SJSA1 (cell line): ENCODE data around the gene CACNA1E. TPM values are rescaled to one million over a fixed set of nuclear protein-coding genes. Genes with fewer than 3 reads are reported as not detected.

Experiments
- DNase-seq, 2 experiments: peaks; one replicate each; pipeline ENCODE4 v3.0.0-alpha.2; 2015 to 2020; ENCODE audit warnings: low spot score in 2 of 2, low read depth in 1 of 2
- H3K27ac ChIP-seq: fragments of 250-450 bp; sonication (Bioruptor Pico); 2 replicates; pipeline ENCODE4 v1.5.1; 2020; ENCODE audit warnings: mild to moderate bottlenecking, moderate library complexity
- H3K27me3 ChIP-seq: fragments of 250-450 bp; sonication (Bioruptor Pico); replicated peaks from 2 replicates; pipeline ENCODE4 v1.5.1; 2020; ENCODE audit warnings: mild to moderate bottlenecking, moderate library complexity
- H3K36me3 ChIP-seq: fragments of 250-450 bp; sonication (Bioruptor Pico); 2 replicates; pipeline ENCODE4 v1.5.1; 2020; ENCODE audit warnings: mild to moderate bottlenecking
- H3K4me1 ChIP-seq: fragments of 250-450 bp; sonication (Bioruptor Pico); replicated peaks from 2 replicates; pipeline ENCODE4 v1.6.1; 2021; ENCODE audit warnings: mild to moderate bottlenecking
- H3K4me3 ChIP-seq: fragments of 250-450 bp; sonication (Bioruptor Pico); 2 replicates; pipeline ENCODE4 v1.5.1; 2020; ENCODE audit warnings: mild to moderate bottlenecking
- H3K9me3 ChIP-seq: fragments of 250-450 bp; sonication (Bioruptor Pico); replicated peaks from 2 replicates; pipeline ENCODE4 v1.5.1; 2020; ENCODE audit warnings: mild to moderate bottlenecking
- total RNA-seq: library from RNA; depleted of rRNA; stranded (reverse); fragments of >200 nt; shearing (Covaris generic); gene quantifications from 2 replicates; pipeline ENCODE4 v1.2.3, GENCODE V29; 2014; rRNA removed

CACNA1E gene
- 0.03 TPM in 1 of 2 replicates, not detected in the other for total RNA-seq

- Histone ChIP-seq H3K9me3 (no peaks in the 10 kb centered on the region), H3K4me3 (no peak within 1 kb of the TSS), H3K4me1 (no peaks in the 10 kb centered on the region), H3K27ac (no peak within 1 kb of the TSS), H3K36me3 (no peaks in the 10 kb centered on the region), H3K27me3 (peaks cover 47% of the 10 kb centered on the region)
- no peak for DNase-seq
These were observed at the start of gene CACNA1E for GRCh38 chr1:181483285-181484195. Gene CACNA1E, plus strand, starts transcription at chr1:181483517. Its CDS starts 228 bp downstream, at chr1:181483745.

- Histone ChIP-seq H3K9me3 (no peaks in the 10 kb centered on the region), H3K4me1 (no peaks in the 10 kb centered on the region), H3K36me3 (no peaks in the 10 kb centered on the region), H3K27me3 (peaks cover 6% of the 10 kb centered on the region), H3K27ac (no peak overlapping the region), H3K4me3 (no peak overlapping the region)
- DNase-seq = no peak
These were observed 49.4 kb upstream of the CACNA1E start for GRCh38 chr1:181433931-181434330.

GRCh38 chr1:181438013-181438412, 45.3 kb upstream of the CACNA1E start:
- Histone ChIP-seq H3K4me1 (no peaks in the 10 kb centered on the region), H3K9me3 (no peaks in the 10 kb centered on the region), H3K27ac (no peak overlapping the region), H3K27me3 (peaks cover 6% of the 10 kb centered on the region), H3K4me3 (no peak overlapping the region), H3K36me3 (no peaks in the 10 kb centered on the region)
- no peak for DNase-seq

- H3K36me3 ChIP-seq = no peaks in the 10 kb centered on the region
These were observed 42.8 kb upstream of the CACNA1E start for GRCh38 chr1:181440510-181440909.

GRCh38 chr1:181442181-181442525, 41.2 kb upstream of the CACNA1E start:
- H3K4me1 ChIP-seq = no peaks in the 10 kb centered on the region
- no peaks in the 10 kb centered on the region for H3K36me3 ChIP-seq
- H3K27ac ChIP-seq = no peak overlapping the region
- H3K9me3 ChIP-seq = no peaks in the 10 kb centered on the region
- H3K4me3 ChIP-seq = no peak overlapping the region
- H3K27me3 ChIP-seq = no peaks in the 10 kb centered on the region
- DNase-seq = no peak

More at GRCh38 chr1:181440510-181440909, 42.8 kb upstream of the CACNA1E start:
- Histone ChIP-seq H3K27me3 (peaks cover 6% of the 10 kb centered on the region; the same call in 1 of the 2 replicates), H3K4me1 (no peaks in the 10 kb centered on the region), H3K9me3 (no peaks in the 10 kb centered on the region), H3K27ac (no peak overlapping the region), H3K4me3 (no peak overlapping the region)
- DNase-seq = no peak

- Histone ChIP-seq H3K27me3 (no peaks in the 10 kb centered on the region), H3K27ac (no peak overlapping the region), H3K9me3 (no peaks in the 10 kb centered on the region), H3K36me3 (no peaks in the 10 kb centered on the region), H3K4me3 (no peak overlapping the region), H3K4me1 (no peaks in the 10 kb centered on the region)
- no peak for DNase-seq
These were observed 40.0 kb upstream of the CACNA1E start for GRCh38 chr1:181443231-181443853.

GRCh38 chr1:181445436-181445835, 37.9 kb upstream of the CACNA1E start:
- Histone ChIP-seq H3K36me3 (no peaks in the 10 kb centered on the region), H3K27ac (no peak overlapping the region), H3K9me3 (no peaks in the 10 kb centered on the region), H3K4me1 (no peaks in the 10 kb centered on the region), H3K4me3 (no peak overlapping the region), H3K27me3 (no peaks in the 10 kb centered on the region)
- no peak for DNase-seq

- no peaks in the 10 kb centered on the region for H3K9me3 ChIP-seq
- no peaks in the 10 kb centered on the region for H3K4me1 ChIP-seq
- H3K4me3 ChIP-seq = no peak overlapping the region
- H3K27me3 ChIP-seq = no peaks in the 10 kb centered on the region
- H3K27ac ChIP-seq = no peak overlapping the region
- no peak for DNase-seq
- no peaks in the 10 kb centered on the region for H3K36me3 ChIP-seq
These were observed 34.9 kb upstream of the CACNA1E start for GRCh38 chr1:181448461-181448860.

- Histone ChIP-seq H3K4me3 (no peak overlapping the region), H3K4me1 (no peaks in the 10 kb centered on the region), H3K36me3 (no peaks in the 10 kb centered on the region), H3K27ac (no peak overlapping the region), H3K27me3 (no peaks in the 10 kb centered on the region), H3K9me3 (no peaks in the 10 kb centered on the region)
- DNase-seq = no peak
These were observed 31.6 kb upstream of the CACNA1E start for GRCh38 chr1:181451661-181452230.

- H3K4me1 ChIP-seq = no peaks in the 10 kb centered on the region
- no peaks in the 10 kb centered on the region for H3K9me3 ChIP-seq
- no peaks in the 10 kb centered on the region for H3K27me3 ChIP-seq
- no peak for DNase-seq
- H3K36me3 ChIP-seq = no peaks in the 10 kb centered on the region
- no peak overlapping the region for H3K27ac ChIP-seq
- no peak overlapping the region for H3K4me3 ChIP-seq
These were observed 30.6 kb upstream of the CACNA1E start for GRCh38 chr1:181452746-181453145.

GRCh38 chr1:181453541-181454201, 29.6 kb upstream of the CACNA1E start:
- Histone ChIP-seq H3K4me3 (no peak overlapping the region), H3K27me3 (no peaks in the 10 kb centered on the region), H3K36me3 (no peaks in the 10 kb centered on the region), H3K27ac (no peak overlapping the region), H3K9me3 (no peaks in the 10 kb centered on the region), H3K4me1 (no peaks in the 10 kb centered on the region)
- DNase-seq = no peak

GRCh38 chr1:181456551-181456950, 26.8 kb upstream of the CACNA1E start:
- no peaks in the 10 kb centered on the region for H3K36me3 ChIP-seq

GRCh38 chr1:181458419-181458818, 24.9 kb upstream of the CACNA1E start:
- Histone ChIP-seq H3K9me3 (no peaks in the 10 kb centered on the region), H3K4me1 (no peaks in the 10 kb centered on the region), H3K27me3 (no peaks in the 10 kb centered on the region), H3K27ac (no peak overlapping the region), H3K36me3 (no peaks in the 10 kb centered on the region), H3K4me3 (no peak overlapping the region)
- DNase-seq = no peak

More at GRCh38 chr1:181456551-181456950, 26.8 kb upstream of the CACNA1E start:
- no peaks in the 10 kb centered on the region for H3K4me1 ChIP-seq
- no peaks in the 10 kb centered on the region for H3K9me3 ChIP-seq
- no peak overlapping the region for H3K27ac ChIP-seq
- no peak overlapping the region for H3K4me3 ChIP-seq
- DNase-seq = no peak
- H3K27me3 ChIP-seq = no peaks in the 10 kb centered on the region
